ENCODE measurements around the gene SPIRE1.
"Not testable (repeated sequence)": the region's sequence is repeated elsewhere in the genome, so short reads cannot be mapped to it uniquely, and the experiment has no call there.

SPIRE1 gene

DNA sequence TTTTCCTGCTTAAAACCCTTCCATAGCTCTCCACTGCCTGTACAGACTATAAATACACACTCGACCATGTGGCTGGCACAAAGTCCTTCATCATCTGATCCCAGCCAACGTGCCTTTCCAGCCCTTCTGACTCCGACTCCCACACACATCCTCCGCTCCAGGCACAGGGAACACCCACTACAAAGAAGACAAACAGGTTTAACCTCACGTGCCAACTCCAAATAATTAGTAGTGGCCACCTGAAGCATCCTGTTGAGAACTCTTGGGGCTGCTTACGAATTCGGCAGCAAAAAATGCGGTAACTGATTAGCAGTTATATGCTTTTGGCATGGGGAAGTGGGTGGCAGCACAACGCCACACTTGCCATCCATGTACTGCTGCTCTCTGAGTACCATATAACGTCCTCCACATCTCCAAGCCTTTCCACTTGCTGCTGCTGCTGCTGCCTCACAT lies 12.1 kb downstream of the SPIRE1 start:
- DNase-seq (ENCODE audit: low spot score): peak; percentile 29

DNA sequence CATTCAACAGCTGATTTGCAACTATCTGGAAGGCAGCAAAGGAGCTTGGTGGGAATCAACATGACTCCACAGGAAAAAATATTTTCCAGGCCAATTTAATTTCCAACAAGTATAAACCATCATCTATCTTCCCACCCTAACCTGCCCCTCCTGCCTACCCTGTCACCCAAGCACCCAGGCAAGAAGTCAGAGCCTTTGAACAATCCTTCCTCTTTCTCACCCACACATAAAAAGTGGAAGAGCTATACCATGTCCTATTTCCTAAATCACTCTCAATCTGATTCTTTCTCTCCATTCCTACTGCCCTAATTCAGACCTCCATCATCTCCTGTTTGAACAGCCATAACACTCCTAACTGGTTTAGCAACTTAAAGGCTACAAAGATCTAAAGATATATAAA lies 12.7 kb downstream of the SPIRE1 start:
- no peak for DNase-seq (ENCODE audit: low spot score)

DNA sequence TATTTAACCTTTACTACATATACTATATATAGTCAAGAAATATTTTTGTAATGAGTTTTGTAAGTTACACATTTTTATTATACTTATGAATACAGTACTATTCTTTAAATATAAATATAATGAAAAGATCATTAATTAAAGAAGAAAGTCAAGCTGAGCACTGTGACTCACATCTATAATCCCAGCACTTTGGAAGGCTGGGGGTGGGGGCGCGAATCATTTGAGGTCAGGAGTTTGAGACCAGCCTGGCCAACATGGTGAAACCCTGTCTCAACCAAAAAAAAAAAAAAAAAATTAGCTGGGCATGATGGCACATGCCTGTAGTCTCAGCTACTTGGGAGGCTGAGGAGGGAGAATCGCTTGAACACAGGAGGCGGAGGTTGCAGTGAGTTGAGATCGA lies 14.2 kb downstream of the SPIRE1 start:
- not testable (repeated sequence) for DNase-seq (ENCODE audit: low spot score)

DNA sequence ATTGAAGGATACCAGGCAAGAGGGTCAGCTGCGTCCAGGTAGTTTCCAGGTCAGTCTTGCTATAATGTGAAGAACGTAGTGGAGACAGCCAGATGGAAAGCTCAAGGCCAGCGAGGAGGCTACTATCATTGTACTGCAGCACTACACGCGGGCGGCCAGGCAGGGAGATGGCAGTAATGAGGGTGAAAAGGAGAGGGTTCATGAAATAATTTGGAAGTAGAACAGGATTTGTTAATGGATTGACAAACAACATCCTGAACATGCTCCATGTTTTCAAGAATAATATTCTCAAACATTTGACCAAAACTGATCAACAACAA lies 17.1 kb downstream of the SPIRE1 start:
- DNase-seq (ENCODE audit: low spot score): no peak

DNA sequence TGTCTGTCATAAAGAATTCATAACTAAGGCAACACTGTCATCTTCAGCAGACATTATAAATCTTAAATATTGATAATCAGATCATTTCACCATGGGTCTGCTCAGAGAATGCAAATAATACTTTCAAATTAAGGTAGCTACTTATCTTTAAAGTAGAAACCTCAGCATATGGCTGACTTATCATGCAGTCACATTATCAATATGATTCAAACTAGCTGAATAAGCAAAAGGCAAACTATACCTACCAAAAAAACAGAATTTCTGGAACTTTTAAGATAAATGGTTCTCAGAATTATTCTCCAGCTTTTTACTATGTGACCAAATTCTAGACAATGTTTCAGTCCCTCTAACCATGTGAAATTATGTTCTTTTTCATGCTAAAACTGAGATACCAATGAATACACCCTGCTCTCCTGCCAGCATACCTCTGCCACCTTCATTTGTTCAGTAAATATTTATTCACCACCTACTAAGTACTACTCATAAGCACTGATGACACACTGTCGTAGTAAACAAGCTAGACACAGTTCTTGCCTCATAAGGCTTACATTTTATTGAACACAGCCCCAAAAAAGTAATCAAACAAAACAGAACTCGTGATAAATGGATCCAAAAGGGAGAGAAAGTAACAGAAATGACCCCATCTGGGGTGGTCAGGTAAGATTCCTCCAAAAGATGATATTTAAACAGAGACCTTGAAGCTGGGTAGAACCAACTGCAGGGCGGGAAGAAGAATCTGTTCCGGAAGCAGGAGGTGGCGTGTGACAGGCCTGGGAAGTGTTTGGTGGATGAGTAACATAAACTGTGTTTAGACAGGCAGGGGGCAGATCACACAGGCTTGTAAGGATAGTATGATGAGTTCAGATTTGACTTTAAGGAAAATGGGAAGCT lies 17.7 kb downstream of the SPIRE1 start:
- DNase-seq (ENCODE audit: low spot score): peak; percentile 73

DNA sequence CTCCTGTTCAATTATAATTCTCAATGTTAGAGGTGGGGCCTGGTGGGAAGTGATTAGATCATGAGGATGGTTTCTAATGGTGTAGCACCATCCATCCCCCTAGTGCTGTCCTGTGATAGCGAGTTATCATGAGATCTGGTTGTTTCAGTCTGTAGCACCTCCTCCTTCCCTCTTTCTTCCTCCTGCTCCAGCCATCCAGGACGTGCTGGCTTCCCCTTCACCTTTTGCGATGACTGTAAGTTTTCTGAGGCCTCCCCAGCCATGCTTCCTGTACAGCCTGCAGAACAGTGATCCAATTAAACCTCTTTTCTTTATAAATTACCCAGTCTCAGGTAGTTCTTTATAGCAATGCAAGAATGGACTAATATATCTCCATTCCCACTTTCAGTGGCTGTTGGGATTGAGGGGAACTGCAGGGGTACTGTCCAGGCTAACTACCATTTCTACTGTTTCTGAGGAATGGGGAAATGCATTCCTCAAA lies 19.2 kb downstream of the SPIRE1 start:
- peak; percentile 30 for DNase-seq (ENCODE audit: low spot score)

DNA sequence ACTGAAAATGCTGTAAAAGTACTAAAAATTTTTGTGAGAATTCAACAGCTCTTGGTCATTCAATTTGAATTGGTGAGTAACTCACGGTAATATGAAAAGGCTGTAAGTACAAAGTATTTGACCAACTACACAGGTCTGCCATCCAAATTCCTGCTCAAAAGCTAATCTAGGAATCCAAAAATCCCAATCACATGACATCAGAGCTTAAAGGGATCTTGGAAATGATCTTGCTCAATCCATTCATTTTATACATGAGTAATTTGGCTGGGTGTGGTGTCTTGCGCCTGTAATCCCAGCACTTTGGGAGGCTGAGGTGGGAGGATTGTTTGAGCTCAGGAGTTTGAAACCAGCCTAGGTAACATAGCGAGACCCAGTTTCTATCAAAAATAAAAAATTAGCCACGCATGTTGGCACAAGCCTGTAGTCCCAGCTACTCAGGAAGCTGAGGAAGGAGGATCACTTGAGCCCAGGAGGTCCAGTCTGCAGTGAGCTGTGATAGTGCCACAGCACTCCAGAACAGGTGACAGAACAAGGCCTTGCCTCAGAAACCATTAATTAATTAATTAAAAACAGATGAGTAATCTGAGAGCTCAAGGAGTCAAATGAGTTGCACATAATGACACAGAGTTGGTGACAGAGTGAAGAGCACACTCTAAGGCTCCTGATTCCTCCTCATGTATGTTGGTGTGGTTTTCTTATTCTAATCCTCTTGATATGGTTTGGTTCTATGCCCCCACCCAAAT lies 19.8 kb downstream of the SPIRE1 start:
- DNase-seq (ENCODE audit: low spot score): peak; percentile 38

DNA sequence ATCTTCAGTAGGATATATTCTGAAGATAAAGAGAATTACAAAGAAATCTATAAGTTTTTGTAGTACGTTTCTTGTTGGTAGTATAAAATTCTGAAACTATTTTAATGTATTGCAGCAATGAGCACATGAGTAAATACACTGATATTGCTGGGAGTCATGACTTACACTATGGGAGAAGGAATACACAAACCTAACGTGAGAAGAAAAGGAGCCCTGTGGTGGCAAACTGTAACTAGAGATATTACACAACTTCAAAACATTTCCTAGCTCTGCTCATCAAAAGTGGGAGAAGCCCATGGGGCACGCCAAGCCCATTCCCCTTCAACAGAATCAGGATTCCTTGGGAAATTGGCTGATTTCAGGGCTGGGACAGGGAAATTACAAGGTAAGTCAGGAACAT lies 20.5 kb downstream of the SPIRE1 start:
- DNase-seq (ENCODE audit: low spot score): no peak

DNA sequence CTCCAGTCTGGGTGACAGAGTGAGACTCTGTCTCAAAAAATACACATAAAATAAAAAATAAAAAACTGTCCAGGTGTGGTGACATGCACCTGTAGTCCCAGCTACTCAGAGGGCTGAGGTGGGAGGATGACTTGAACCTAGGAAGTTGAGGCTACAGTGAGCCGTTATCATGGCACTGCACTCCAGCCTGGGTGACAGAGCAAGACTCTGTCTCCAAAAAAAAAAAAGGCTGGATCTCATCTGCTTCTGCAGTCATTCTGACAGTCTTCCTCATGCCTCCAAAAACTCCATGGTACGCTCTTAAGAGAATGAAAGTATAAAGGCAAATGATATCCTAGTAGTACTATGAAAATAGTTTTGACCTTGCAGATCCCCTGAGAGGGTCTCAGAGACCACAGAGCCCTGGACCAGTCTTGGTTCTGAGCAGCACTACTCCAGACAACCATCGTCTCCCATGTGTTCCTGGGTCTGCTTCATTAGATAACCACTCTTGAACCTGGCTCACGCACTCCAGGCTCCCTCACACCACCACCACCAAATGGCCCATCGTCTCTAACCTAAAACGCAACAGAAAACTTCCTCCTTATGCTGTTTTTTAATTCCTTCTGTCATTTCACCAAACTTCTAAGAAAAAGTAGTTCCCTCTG lies 26.0 kb downstream of the SPIRE1 start:
- no peak for DNase-seq (ENCODE audit: low spot score)

DNA sequence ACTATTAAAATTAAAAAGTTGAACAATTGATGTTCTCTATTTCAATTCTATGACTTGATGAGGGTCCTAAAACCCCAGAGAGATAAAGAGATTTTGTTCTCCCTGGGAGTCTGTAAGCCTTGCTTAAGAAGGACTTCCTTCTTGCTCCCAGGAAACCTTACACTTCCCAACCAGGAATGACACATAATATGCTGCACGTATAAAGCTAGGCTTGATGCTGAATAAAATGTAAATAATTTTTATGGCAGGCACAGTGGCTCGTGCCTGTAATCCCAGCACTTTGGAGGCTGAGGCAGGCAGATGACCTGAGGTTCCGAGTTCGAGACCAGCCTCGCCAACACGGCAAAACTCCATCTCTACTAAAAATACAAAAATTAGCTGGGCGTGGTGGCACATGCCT lies 27.8 kb downstream of the SPIRE1 start:
- DNase-seq (ENCODE audit: low spot score): peak; percentile 52

DNA sequence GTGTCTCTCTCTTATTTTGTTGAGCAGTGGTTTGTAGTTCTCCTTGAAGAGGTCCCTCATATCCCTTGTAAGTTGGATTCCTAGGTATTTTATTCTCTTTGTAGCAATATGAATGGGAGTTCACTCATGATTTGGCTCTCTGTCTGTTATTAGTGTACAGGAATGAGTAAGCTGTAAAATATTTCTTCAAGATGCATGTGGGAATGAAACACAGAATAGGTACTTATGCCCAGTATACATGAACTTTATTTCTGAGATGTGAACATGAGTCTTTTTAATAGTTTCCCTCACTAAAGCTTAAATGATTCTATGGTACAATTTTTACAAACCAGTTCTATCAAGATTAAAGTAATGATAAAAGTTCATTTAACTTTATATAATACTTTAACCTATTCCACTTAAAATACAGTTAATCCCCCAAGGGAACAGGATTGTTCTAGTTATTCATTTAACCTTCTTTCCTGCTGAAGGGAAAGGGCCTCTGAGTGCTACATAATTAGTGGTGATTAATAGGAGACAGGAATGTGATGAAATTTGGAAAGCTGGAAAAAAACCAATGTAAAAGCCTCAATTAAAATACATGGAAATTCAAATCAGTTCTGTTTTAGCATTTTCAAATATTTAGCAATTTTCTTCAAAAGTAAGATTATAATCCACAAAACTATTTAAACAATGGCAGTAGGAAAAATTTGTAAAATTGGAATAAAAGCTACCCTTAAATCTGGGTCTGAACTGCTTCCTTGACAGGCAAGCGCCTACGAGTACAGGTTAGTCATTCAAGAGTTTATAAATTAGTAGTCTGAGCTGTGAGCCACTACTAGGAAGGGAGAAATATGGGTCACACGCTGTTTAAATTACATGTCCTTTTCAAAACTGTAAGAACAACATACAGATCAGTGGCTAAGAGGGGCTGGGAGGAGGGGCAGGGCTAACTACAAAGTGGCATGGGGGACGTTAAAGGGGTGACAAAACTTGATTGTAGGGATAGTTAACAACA lies 28.9 kb downstream of the SPIRE1 start:
- DNase-seq (ENCODE audit: low spot score): peak; percentile 84

DNA sequence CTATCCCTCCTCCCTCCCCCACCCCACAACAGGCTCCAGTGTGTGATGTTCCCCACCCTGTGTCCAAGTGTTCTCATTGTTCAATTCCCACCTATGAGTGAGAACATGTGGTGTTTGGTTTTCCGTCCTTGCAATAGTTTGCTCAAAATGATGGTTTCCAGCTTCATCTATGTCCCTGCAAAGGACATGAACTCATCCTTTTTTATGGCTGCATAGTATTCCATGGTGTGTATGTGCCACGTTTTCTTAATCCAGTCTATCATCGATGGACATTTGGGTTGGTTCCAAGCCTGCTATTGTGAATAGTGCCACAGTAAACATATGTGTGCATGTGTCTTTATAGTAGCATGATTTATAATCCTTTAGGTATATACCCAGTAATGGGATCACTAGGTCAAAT lies 30.7 kb downstream of the SPIRE1 start:
- DNase-seq (ENCODE audit: low spot score): not testable (repeated sequence)

DNA sequence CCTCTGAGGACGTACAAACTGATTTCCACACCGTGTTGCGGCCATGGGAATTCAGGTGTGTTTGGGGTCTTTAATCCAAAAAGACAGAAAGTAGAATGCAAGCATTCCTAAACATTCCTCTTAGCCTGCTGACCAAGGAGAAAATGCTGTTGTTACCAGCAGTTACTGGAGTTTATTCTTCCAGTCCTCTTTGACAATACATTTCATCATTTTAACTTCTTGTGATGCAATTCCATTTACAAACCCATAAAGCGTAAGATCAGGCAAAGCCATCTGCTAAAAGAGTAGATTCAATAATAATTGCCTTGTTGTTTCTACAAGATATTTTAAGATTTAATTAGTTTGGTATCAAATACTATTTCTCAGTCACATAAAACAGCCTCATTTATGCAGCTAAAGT lies 32.7 kb downstream of the SPIRE1 start:
- no peak for DNase-seq (ENCODE audit: low spot score)

DNA sequence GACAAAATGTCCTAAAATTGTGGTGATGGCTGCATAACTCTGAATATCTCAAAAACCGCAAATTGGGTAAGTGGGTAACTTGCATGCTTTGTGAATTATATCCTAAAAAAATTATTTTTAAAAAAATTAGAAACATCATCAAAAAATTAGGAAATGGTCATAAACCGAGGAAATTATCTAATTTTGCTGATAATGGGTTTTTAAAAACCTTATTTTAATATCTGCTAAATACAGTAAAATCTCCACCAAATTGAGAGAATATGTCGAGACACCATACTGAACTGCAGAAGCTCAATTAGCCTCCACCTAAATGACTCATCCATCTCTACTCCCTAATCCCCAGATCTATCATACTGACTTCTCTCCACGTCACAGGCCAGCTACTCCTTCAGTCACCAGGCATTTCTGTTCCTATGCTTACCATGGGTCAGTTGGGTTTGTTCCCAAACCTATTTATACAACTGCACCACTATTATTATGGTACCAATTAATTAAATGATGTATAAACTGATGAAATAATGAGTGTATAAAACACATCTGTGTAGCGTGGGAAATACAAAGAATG lies 36.1 kb downstream of the SPIRE1 start:
- DNase-seq (ENCODE audit: low spot score): no peak

DNA sequence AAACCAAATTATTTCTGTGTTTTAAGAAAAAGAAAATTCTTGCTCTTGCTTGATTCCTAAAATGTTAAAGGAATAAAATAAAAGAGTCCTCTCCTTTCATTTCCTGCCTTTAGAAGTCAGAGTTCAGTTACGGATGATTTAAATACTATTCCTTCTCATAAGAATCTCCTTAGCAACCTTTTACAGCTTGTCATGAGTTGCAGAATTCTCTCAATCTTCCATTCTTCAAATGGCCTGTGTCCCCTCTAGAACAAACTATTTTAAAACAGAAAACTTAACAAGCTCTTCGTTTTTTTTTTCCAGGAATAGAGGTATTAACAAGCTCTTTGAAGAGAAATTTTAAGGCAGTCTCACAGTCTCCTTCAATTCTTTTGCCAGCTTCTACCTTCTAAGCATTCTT lies 42.2 kb downstream of the SPIRE1 start:
- DNase-seq (ENCODE audit: low spot score): no peak

DNA sequence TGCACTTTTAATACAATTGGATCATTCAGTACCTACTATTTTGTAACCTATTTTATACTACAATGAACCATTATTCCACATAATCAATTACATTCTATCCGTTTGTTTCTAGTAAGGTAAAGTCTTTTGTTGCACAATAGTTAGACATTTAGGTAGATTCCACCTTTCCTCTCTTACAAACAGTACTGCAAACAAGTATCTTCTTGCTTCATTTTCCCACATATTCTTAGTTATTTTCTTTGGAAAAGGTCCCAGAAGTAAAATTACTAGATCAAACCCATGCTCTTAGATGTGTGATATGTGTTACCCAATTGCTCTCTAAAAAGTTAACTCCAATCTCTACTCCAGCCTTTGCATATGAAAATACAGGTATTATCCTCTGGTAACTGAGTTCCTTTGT lies 49.6 kb downstream of the SPIRE1 start:
- no peak for DNase-seq (ENCODE audit: low spot score)

DNA sequence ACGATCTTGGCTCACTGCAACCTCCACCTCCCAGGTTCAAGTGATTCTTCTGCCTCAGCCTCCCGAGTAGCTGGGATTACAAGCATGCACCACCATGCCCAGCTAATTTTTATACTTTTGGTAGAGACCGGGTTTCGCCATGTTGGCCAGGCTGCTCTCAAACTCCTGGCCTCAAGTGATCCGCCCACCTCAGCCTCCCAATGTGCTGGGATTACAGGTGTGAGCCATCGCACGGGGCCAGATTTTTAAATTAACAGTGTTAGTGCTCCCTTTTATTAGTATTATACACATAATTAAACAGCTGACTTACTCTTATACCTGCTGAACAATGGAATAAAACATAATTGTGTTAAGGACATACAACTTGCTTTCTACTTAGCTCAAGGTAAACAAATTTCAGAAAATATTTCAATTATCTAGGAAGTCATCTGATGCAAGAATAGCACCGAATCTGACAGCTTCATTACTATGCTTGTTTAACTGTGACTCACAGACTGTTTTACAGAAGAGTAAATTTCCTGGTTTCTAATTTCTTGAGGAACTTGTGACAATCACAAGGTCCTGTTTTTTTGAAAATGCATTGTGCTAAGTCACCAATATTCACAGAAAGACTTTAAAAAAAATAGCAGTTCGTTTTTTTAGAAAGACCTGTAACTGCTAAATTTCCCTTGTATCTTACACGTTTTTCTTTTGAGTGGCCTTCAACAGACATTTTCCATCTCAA lies 51.2 kb downstream of the SPIRE1 start:
- peak; percentile 71 for DNase-seq (ENCODE audit: low spot score)

DNA sequence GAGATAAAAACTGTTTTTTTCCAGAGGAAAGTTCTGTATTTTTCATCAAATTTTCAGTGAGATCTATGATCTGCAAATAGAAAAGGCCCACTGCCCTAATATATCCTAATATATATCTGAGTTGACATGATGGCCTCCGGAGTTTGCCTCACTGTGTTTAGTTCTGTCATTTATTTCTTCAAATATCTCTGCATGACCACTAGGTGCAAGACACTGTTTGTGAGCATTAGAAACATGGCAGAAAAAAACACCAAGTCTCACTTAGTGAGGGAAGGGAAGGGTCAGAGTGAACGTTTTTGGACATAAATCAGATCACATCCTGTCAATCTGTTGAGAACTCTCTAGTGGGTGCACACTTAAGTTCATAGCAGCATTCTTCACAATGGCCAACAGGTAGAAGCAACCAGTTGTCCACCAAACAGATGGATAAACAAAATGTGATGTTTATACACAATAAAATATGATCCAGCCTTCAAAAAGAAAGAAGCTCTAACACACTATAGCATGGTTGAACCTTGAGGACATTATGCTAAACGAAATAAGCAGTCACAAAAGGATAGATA lies 53.4 kb downstream of the SPIRE1 start:
- no peak for DNase-seq (ENCODE audit: low spot score)

DNA sequence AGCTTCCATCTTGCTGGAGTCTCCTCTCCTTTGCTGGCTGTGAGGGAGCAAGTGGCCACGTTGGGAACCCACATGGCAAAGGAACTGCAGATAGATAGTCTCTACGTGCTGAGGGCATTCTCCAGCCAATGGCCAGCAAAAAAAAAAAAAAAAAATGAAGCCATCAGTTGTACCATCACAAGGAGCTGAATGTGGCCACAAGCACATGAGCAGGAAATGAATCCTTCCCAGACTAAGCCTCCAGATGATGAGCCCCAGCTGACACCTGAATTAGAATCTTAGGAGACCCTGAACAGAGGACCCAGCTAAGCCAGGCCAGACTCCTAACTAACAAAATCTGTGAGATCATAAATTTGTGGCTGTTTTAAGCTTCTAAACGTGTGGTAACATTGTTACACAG lies 57.9 kb downstream of the SPIRE1 start:
- DNase-seq (ENCODE audit: low spot score): peak; percentile 8

DNA sequence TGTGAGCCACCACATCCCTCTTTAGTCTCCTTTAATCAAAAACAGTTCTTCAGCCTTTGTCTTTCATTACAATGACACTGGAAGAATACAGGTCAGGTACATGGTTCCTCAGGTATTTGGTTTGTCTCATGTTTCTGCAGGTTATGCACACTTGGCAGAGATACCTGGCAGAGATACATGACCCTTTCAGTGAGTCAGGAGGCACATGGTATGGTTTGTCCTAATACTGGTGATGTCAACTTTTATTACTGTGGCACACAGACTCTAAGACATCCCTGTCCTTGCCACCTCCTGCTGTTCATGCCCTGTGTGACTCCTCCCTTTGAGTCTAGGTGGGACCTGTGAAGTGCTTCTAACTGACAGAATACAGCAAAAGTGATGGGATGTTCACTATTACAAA lies 58.4 kb downstream of the SPIRE1 start:
- DNase-seq (ENCODE audit: low spot score): peak; percentile 80

Data from kidney tubule cell (primary cell).